K562 (cell line): ENCODE data around the gene BHLHE23. TPM values are rescaled to one million over a fixed set of nuclear protein-coding genes. Genes with fewer than 3 reads are reported as not detected.
"Not testable (repeated sequence)": the region's sequence is repeated elsewhere in the genome, so short reads cannot be mapped to it uniquely, and the experiment has no call there.

Experiments
- ATAC-seq: fragments of 200-7000 bp; cut with Tn5 transposase; 3 replicates; pipeline ENCODE4 v1.9.1; 2020; ENCODE audit warnings: moderate library complexity
- BruUV-seq: library from RNA; stranded (reverse); fragments of 400-500 nt; replicated peaks from 2 replicates; lab custom pipeline; 2021; lab: Mats Ljungman, UMichigan
- CTCF ChIA-PET: fragments of 300-600 bp; formaldehyde crosslinking; extraction: SDS; loops from one replicate; lab custom pipeline; 2021; ENCODE audit warnings: low intra/inter-chr PET ratio; lab: Yijun Ruan, JAX
- POLR2A ChIA-PET: fragments of 300-600, 350-650 bp; sonication (Branson Sonifier 250); formaldehyde crosslinking; extraction: SDS; loops from one replicate; lab custom pipeline; 2021; ENCODE audit warnings: antibody characterized with exemption, inconsistent platforms; lab: Yijun Ruan, JAX
- DNase-seq, 4 experiments: peaks; one replicate each; pipeline versions ENCODE4 v3.0.0 to v3.0.0-alpha.2; 2011 to 2018; ENCODE audit warnings: low spot score in 3 of 4, mixed read lengths in 3 of 4; ENCODE audit errors: extremely low read depth in 1 of 4
- FAIRE-seq: peaks from 2 replicates; lab custom pipeline; 2011; peaks lifted over from hg19 to GRCh38; lab: Jason Lieb, UNC
- H2AFZ ChIP-seq: 2 replicates; pipeline ENCODE4 v1.6.0; 2011; ENCODE audit warnings: low read depth, low read length, control low read depth, inconsistent platforms
- H3K27ac ChIP-seq: fragments of 200-600 bp; 3 replicates; pipeline ENCODE4 v1.8.0; 2011; ENCODE audit warnings: low read depth, mild to moderate bottlenecking, control low read depth, inconsistent platforms, low read length, moderate library complexity, mixed read lengths; ENCODE audit errors: extremely low read depth
- H3K27me3 ChIP-seq, 2 experiments: fragments of 300-600 bp in 1 of 2; 2 replicates in 1 of 2; 3 replicates in 1 of 2; pipeline versions ENCODE4 v1.6.0 to v1.8.0; 2011; ENCODE audit warnings: inconsistent platforms in 2 of 2, low read length in 2 of 2, mild to moderate bottlenecking in 1 of 2, mixed read lengths in 1 of 2, moderate library complexity in 1 of 2; ENCODE audit not compliant: control insufficient read depth in 2 of 2, insufficient read depth in 2 of 2
- H3K36me3 ChIP-seq: fragments of 300-600 bp; 3 replicates; pipeline ENCODE4 v1.8.0; 2011; ENCODE audit warnings: mild to moderate bottlenecking, low read length, inconsistent platforms; ENCODE audit not compliant: control insufficient read depth, insufficient read depth
- H3K4me1 ChIP-seq, 2 experiments: fragments of 200-600 bp in 1 of 2; replicated peaks in 1 of 2; 2 replicates in 1 of 2; 3 replicates in 1 of 2; pipeline versions ENCODE4 v1.5.1 to v1.8.0; 2011; ENCODE audit warnings: inconsistent platforms in 2 of 2, low read length in 2 of 2, mild to moderate bottlenecking in 1 of 2, mixed read lengths in 1 of 2, moderate library complexity in 1 of 2; ENCODE audit not compliant: control insufficient read depth in 2 of 2, insufficient read depth in 2 of 2
- H3K4me2 ChIP-seq: 2 replicates; pipeline ENCODE4 v1.6.1; 2011; ENCODE audit warnings: low read length, control low read depth, inconsistent platforms, mixed read lengths; ENCODE audit not compliant: insufficient read depth
- H3K4me3 ChIP-seq: fragments of 200-600 bp; sonication (generic), shearing (Covaris generic); 2 replicates; pipeline ENCODE4 v1.5.1; 2016; ENCODE audit warnings: control low read depth, inconsistent platforms
- H3K79me2 ChIP-seq: fragments of 200-600 bp; 3 replicates; pipeline ENCODE4 v1.8.0; 2011; ENCODE audit warnings: low read length, inconsistent platforms; ENCODE audit not compliant: control insufficient read depth, insufficient read depth
- H3K9ac ChIP-seq, 2 experiments: 2 replicates each; pipeline versions ENCODE4 v1.6.0 to v1.6.1; 2011; ENCODE audit warnings: low read depth in 2 of 2, low read length in 2 of 2, control low read depth in 1 of 2, inconsistent platforms in 1 of 2, mild to moderate bottlenecking in 1 of 2, mixed read lengths in 1 of 2; ENCODE audit not compliant: insufficient read depth in 1 of 2
- H3K9me1 ChIP-seq: one replicate; pipeline ENCODE4 v1.6.0; 2011; ENCODE audit warnings: inconsistent platforms, mild to moderate bottlenecking, low read length, moderate library complexity; ENCODE audit not compliant: control insufficient read depth, insufficient read depth
- H3K9me3 ChIP-seq: replicated peaks from 2 replicates; pipeline ENCODE4 v1.5.1; 2011; ENCODE audit warnings: low read depth, low read length, inconsistent platforms; ENCODE audit not compliant: control insufficient read depth, insufficient read depth
- H4K20me1 ChIP-seq: replicated peaks from 2 replicates; pipeline ENCODE4 v1.6.1; 2011; ENCODE audit warnings: low read length, inconsistent platforms, mixed read lengths; ENCODE audit not compliant: control insufficient read depth, insufficient read depth
- CEBPZ ChIP-seq: fragments of 150-350 bp; IDR thresholded peaks from 2 replicates; pipeline ENCODE4 v1.6.1; 2014; ENCODE audit warnings: low read depth, mild to moderate bottlenecking, low read length, borderline replicate concordance
- ETV5 ChIP-seq: sonication (generic); formaldehyde crosslinking; IDR thresholded peaks from 2 replicates; pipeline ENCODE4 v1.4.0; 2020; ENCODE audit warnings: low read depth, mild to moderate bottlenecking, missing genetic modification reagents
- HDGF ChIP-seq: fragments of 450-650 bp; IDR thresholded peaks from 2 replicates; pipeline ENCODE4 v1.6.1; 2016
- NKRF ChIP-seq: fragments of 450-650 bp; IDR thresholded peaks from 2 replicates; pipeline ENCODE4 v1.6.1; 2016; ENCODE audit warnings: borderline replicate concordance
- TFAP4 ChIP-seq: sonication (generic); formaldehyde crosslinking; IDR thresholded peaks from 2 replicates; pipeline ENCODE4 v1.8.0; 2022; ENCODE audit warnings: missing genetic modification reagents, mild to moderate bottlenecking, moderate library complexity, borderline replicate concordance
- ZFX ChIP-seq: sonication (generic); formaldehyde crosslinking; IDR thresholded peaks from 2 replicates; pipeline ENCODE4 v1.8.0; 2022; ENCODE audit warnings: mild to moderate bottlenecking, missing genetic modification reagents, moderate library complexity
- WGBS: fragments of 100-300 bp; shearing (Covaris generic); methylation state at CpG from one replicate; pipeline ENCODE4 v1.1.6; 2016; ENCODE audit warnings: low coverage, mixed read lengths; ENCODE audit not compliant: insufficient coverage; ENCODE audit errors: missing lambda C conversion rate; 5-methylcytosine and 5-hydroxymethylcytosine counted together
- in situ Hi-C: fragments of 300-500 bp; cut with MboI; formaldehyde crosslinking; loops from 4 replicates; pipeline ENCODE4 v1.15.0; 2018; ENCODE audit warnings: inconsistent platforms, mixed read lengths
- intact Hi-C: fragments of 100-400 bp; cut with micrococcal nuclease; formaldehyde crosslinking; loops from 2 replicates; pipeline ENCODE4 v1.14.2; 2022
- polyA plus RNA-seq, 8 experiments: library from polyadenylated mRNA; depleted of rRNA in 4 of 8; stranded (reverse) in 5 of 8; unstranded in 3 of 8; fragments of >200 nt; fragmentation: Nextera tagmentation in 2 of 8; fragmentation: Illumina TruSeq in 1 of 8; extraction: Ambion mirVana in 2 of 8; extraction: Trizol in 1 of 8; gene quantifications; 2 replicates each; pipeline versions ENCODE4 v1.2.1 to v1.2.3, GENCODE V29; 2011 to 2014; ENCODE audit warnings: inconsistent platforms in 1 of 8, missing spikeins in 1 of 8
- total RNA-seq, 7 experiments: library from RNA; depleted of rRNA in 6 of 7; stranded (reverse); fragments of >200 nt in 6 of 7; fragmentation: Illumina TruSeq in 2 of 7; extraction: Trizol in 2 of 7; gene quantifications; 2 replicates each; pipeline versions ENCODE4 v1.2.1 to v1.2.3, GENCODE V29; 2011 to 2021; ENCODE audit warnings: low replicate concordance in 1 of 7

Gene BHLHE23
- total and polyA plus RNA-seq, 9 of the 15 experiments (the other 6 are each of a cell fraction or from before 2014, with no cell fraction given) = not detected

DNA sequence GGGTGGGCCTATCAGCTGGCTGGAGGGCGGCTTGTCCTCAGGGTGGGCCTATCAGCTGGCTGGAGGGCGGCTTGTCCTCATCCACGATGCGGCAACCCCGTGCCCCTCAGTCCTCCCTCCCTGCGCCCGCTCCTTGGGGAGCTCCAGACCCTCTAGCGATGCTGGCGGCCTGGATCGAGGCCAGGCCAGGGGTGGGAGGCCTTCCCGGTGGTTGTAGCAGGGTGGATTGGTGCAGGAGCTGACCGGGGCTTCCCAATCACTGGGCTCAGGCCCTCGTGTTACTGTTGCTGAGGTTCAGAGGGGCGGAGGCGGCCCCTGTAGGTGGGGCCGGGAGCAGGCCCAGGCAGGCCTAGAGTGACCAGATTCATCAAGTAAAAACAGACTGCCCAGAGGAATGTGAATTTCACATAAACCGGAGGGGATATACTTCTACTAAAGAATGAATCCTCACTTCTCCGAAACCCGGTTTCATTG, 45.4 kb downstream of the BHLHE23 start:
- no peak overlapping the region for H3K4me3 ChIP-seq
- DNase-seq (peak in 3 of 4 experiments; percentile 34 to 48 (median 38)), FAIRE-seq (no peak), ATAC-seq (peak; percentile 55)
- no peaks in the 10 kb centered on the region for H3K79me2 ChIP-seq
- peaks cover 61 to 93% of the 10 kb centered on the region in 2 experiments for H3K27me3 ChIP-seq
- TF ChIP-seq NKRF (no peak), ETV5 (CRISPR knock-in tag) (no peak), ZFX (0 out of 2 replicates have a peak, but pooled peaks have one; percentile 30), HDGF (no peak), CEBPZ (no peak), TFAP4 (CRISPR knock-in tag) (peak; percentile 65; the same call in 1 of the 2 replicates)
- no peaks in the 10 kb centered on the region for H3K9me3 ChIP-seq
- 0 out of 4 replicates have a peak overlapping the region, but pooled peaks of 1 of the 2 experiments have one; percentile 9 for H3K9ac ChIP-seq
- in situ Hi-C loops = no loop called here
- 26% methylated on average over 17 of the region's 19 CpGs for WGBS
- peaks cover 0 to 60% of the 10 kb centered on the region in 2 experiments; a peak in 2 of 5 replicates for H3K4me1 ChIP-seq
- H3K27ac ChIP-seq = no peak overlapping the region
- intact Hi-C loops = no loop called here
- CTCF ChIA-PET = no interaction called here
- POLR2A ChIA-PET = no interaction called here
- peaks cover 16% of the 10 kb centered on the region for H4K20me1 ChIP-seq
- no peaks in the 10 kb centered on the region for H3K9me1 ChIP-seq
- no TSS peak for BruUV-seq
- 0 out of 2 replicates have a peak overlapping the region, but pooled peaks have one; percentile 38 for H2AFZ ChIP-seq
- no peaks in the 10 kb centered on the region for H3K36me3 ChIP-seq
- no peak overlapping the region for H3K4me2 ChIP-seq

- POLR2A ChIA-PET = interaction anchor here (0.7 kb wide), 1 partner anchor 524 kb away, joined by 3 read pairs; no protein-coding TSS in a partner anchor
- H3K27ac ChIP-seq, H3K9me3 ChIP-seq, H3K4me3 ChIP-seq, H3K4me2 ChIP-seq, H3K79me2 ChIP-seq, H3K9me1 ChIP-seq, in situ Hi-C loops, H3K9ac ChIP-seq, BruUV-seq, H3K36me3 ChIP-seq, FAIRE-seq, DNase-seq, intact Hi-C loops, CTCF ChIA-PET, H2AFZ ChIP-seq: not testable (repeated sequence)
- Histone ChIP-seq H4K20me1 (peaks cover 18% of the 10 kb centered on the region), H3K27me3 (peaks cover 65 to 93% of the 10 kb centered on the region in 2 experiments), H3K4me1 (peaks cover 0 to 63% of the 10 kb centered on the region in 2 experiments; a peak in 2 of 5 replicates)
- 0 out of 3 replicates have a peak, but pooled peaks have one; percentile 26 for ATAC-seq
- WGBS = 32% methylated on average over 20 of the region's 31 CpGs
Observed at GRCh38 chr20:62960446-62961309, 46.1 kb downstream of the BHLHE23 start.
